OCI-LY1 (cell line): ENCODE measurements around the gene SIGLEC5.
"Not testable (repeated sequence)": the region's sequence is repeated elsewhere in the genome, so short reads cannot be mapped to it uniquely, and the experiment has no call there.

Experiments
- EZH2 ChIP-seq: fragments of 200-600 bp; sonication (generic), shearing (Covaris generic); IDR thresholded peaks from 2 replicates; pipeline ENCODE4 v1.8.0; 2017; ENCODE audit warnings: borderline replicate concordance, mixed run types, mild to moderate bottlenecking, antibody characterized with exemption, low read length, moderate library complexity, mixed read lengths
- TF ChIP-seq, protein P1 (sequence below): fragments of 200-600 bp; sonication (generic), shearing (Covaris generic); IDR thresholded peaks from 2 replicates; pipeline ENCODE4 v1.5.1; 2017; ENCODE audit warnings: mild to moderate bottlenecking, antibody characterized with exemption, low read length, moderate library complexity, mixed read lengths

DNA sequence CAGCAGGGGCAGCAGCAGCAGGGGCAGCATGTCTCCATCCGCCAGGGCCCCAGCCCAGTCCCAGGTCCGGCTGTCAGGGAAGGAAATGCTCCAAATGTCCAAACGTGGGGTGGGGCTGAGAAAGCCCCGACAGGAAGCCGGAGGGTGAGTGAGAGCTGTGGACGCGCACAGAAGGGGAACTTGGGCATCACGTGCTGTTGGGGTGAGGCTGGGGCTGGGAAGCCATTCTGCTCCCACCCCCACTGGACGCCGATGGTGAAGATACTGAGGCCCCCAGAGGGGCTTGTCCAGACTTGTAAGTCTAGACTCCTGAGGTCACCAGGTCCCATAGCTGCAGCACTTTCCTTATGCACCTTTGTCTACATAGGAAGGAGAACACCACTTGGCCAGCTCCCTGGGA, 16.5 kb upstream of the SIGLEC5 start, which contains the start of gene SIGLEC14:
- TF ChIP-seq, protein P1, sequence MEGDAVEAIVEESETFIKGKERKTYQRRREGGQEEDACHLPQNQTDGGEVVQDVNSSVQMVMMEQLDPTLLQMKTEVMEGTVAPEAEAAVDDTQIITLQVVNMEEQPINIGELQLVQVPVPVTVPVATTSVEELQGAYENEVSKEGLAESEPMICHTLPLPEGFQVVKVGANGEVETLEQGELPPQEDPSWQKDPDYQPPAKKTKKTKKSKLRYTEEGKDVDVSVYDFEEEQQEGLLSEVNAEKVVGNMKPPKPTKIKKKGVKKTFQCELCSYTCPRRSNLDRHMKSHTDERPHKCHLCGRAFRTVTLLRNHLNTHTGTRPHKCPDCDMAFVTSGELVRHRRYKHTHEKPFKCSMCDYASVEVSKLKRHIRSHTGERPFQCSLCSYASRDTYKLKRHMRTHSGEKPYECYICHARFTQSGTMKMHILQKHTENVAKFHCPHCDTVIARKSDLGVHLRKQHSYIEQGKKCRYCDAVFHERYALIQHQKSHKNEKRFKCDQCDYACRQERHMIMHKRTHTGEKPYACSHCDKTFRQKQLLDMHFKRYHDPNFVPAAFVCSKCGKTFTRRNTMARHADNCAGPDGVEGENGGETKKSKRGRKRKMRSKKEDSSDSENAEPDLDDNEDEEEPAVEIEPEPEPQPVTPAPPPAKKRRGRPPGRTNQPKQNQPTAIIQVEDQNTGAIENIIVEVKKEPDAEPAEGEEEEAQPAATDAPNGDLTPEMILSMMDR: not testable (repeated sequence)
- TF ChIP-seq EZH2: not testable (repeated sequence)
